Measurements from ENCODE around the gene GNAI1.

The GNAI1 gene

DNA sequence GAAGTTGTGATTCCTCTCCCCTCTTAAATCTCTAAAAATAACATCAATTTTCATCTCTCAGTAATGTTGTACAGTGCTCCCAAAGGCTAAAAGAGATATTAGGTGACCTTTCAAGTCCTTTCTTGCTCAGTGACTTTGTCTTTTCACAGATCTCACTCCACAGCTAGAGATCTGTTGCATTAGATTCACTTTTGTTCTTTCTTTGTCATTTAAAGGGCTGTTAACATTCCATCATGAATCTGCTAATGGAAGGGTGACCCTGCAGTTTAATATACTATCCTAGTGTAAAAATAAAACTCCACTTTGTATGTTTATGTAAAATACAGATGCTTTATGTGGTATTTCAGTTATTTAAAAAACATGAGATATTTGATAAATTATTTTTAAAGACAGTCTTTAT, 30.5 kb downstream of the GNAI1 start:
- no peak for DNase-seq

DNA sequence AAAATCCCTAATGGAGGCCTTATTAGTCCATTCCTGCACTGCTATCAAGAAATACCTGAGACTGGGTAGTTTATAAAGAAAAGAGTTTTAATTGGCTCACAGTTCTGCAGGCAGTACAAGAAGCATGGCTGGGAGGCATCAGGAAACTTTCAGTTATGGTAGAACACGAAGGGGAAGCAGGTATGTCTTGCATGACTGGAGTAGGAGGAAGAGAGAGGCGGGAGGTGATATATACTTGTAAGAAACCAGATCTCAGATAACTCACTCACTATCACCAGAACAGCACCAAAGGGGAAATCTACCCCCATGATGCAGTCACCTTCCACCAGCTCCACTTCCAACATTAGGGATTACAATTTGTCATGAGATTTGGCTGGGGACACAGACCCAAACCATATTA, 35.8 kb downstream of the GNAI1 start:
- DNase-seq = no peak

DNA sequence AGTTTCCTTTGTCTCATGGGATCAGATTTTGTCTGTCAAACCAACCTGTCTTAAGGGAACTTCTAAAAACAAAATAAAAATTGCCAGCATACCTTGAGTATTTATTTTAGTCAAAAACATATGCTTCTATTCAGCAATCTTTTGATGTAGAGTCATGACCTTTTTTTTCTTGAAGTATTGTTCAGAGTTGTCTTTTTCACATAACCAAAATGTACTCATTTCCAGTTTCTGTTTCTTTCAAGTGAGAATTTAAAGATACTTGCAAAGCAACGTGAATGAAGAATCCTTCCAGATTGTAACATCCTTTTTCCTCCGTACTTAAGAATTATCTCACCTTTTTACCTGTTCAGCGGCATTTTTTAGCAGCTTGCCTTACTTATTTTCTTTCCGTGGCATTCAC, 37.8 kb downstream of the GNAI1 start:
- no peak for DNase-seq

DNA sequence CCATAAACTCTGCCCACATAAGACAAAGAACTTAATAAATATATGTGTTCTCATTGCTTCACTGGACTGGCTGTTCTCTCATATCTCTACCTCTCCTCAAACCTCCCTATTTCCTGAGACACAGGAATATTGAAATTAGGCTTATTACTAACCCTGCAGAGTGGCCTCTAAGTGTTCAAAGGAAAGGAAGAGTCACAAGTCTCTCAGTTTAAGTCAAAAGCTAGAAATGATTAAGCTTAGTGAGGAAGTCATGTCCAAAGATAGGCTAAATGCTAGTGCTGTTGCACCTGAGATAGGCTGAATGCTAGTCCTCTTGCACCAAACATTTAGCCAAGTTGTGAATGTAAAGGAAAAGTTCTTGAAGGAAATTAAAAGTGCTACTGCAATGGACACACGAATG, 41.1 kb downstream of the GNAI1 start:
- DNase-seq = no peak

DNA sequence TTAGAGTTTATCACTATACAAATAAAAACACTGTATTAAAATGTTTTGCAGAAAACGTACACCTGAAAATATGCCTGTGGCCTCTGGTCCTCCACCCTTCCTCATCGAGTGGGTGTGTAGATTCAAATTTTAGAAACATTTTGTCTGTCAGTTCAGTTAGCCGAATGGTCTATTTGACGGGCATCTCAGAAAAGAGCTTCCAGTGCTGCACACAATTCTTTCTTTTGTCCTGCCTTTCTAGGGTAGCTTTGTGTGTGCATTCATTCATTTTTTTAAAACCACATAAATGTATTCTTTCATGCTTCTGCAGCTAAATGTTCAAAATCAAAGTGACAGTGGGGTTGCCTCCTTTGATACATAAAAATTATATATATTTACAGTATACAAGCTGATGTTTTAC, 46.8 kb downstream of the GNAI1 start:
- no peak for DNase-seq

DNA sequence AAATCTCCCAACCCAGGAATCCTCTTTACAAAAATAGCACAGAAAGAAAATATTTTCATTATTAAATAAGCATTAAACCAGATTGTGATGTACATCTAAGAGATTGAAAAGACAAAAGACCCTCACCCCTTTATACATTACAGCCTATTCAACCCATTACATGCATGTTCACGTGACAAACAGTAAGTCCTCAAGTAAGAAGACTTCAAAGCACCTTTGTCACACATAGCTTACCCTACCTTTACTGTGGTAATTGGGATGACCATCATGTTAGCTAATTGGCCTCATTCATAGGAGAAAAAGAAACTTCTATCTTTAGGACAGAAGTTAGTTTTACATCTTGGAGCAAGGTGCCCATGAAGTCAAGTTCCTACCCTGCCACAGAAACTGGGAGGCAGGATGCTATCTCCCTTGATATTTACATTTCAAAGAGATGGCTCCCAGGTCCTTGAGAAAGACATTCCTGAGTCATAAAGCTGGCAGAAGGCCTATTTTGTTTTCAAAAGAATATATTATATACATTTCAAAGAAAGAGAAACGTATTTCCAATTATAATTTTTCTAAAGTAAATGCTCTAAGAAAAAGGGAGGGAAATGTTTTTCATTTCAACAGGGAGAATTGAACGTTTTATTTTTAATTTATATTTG, 48.1 kb downstream of the GNAI1 start:
- no peak for DNase-seq

DNA sequence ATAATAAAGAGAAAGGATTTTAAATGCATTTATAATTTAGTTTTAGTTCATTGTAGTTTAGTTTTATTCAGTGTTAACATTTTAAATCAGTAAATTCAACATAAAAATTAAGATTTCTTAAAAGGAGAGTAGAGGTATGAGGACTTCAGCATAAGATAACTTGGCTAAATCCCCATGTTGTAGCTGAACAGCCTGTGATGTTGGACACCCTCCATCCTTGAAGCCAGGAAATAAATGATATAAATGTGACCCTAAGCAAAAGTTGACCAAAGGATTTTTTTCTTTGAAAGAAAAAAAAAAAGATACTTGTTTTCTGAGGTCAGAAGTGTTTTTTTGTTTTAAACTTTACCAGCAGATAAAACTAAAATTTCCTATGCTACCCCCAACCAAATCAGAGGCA, 48.7 kb downstream of the GNAI1 start:
- no peak for DNase-seq

DNA sequence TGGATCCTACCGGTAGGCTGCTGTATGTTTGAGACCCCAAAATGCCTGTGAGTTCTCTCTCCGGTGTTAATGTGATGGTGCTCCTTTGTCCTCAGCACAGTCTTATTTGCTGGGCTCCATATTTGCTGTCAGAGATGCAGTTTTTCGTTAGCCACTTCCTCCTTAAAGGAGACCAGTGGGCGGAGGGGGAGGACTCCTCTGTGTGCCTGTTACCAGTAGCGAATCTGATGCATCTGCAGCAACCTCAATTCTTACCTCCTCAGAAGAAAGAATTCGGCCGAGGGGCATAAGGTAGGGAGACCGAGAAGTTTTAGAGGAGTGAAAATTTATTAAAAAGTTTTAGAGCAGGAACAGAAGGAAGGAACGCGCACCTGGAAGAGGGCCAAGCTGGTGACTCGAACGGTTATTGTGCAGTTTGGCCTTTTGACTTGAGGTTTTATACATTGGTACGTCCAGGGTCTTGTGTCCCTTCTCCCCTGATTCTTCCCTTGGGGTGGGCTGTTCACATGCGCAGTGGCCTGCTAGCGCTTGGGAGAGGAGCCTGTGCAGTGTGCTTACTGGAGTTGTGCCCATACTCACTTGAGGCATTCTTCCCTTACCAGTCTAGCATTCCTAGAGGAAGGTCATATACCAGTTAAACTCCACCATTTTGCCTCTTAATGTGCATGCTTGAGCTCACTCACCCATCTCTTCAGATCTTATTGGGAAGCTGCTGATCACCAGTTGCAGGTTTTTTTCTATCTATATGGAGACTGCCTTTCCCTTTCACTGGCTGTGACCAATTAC, 49.5 kb downstream of the GNAI1 start:
- DNase-seq = no peak

DNA sequence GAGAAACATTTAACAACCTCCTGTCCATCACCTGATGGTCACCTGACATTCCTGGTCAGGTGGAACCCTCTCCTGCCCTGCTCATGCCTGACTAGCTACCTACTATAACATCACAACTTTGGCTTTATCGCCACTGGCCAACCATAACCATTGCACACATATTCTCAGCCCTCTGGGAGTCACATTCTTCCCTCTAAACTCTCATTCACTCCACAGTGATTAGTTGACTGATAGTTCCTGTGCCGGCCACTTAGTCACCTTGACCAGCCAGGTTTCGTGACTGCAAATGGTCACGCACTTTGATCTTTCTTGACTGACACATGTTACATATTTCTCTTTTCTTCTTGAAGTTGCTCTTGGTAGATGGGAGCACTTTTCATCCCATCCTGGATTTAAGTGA, 50.1 kb downstream of the GNAI1 start:
- no peak for DNase-seq

DNA sequence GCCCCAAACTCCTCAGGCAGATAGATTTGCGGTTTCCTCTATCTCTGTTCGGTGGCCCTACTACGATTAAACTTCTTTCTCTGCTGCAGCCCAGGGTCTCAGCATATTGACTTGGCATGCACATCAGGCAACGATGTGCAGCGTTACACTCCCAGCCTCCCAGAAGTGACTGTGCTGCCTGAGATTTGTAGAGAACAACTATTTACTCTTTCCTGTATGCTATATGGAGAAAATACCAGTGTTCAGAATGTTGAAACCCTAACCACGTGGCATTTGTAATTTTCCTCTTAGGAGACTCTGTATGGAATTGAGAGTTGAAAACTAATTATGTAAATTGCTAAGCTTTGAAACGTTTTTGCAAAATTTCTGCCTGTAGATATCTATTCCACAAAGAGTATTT, 50.9 kb downstream of the GNAI1 start:
- no peak for DNase-seq

DNA sequence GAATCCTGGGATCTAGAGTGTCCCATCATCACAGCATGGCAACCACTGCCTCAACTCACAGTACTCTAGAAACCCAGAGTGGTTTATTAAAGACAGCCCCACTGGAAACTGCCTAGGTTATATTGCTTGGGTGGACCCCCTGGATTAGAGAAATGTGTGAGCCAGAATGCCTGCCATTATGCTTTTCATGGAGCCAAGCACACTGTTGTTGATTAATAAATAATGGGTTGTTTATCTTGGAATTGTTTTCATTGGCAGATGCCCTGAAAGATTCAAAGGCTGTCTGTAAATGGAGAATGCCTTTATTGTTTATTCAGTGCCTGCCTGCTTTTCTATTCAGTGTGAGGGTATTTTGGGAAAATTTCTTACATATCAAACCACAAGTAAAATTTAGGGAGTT, 52.1 kb downstream of the GNAI1 start:
- DNase-seq = no peak

DNA sequence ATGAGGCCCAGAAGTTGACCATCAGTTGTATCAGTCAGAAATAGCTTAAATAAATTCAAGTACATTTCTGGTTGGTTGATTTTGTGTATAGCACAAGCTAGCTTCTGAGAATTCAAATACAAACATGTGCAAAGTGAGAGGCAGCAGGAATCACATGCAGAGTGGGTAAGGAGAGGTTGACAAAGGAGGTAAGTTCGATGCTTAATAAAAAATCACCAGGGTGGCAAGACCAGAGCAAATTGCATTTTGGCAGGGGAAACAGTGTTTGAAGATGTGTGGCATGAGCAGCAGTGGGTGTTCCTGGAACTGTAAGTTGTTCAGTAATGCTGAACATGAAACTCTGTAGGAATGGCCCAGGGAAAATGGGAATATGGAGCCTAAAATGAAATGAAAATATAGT, 52.6 kb downstream of the GNAI1 start:
- DNase-seq = no peak

DNA sequence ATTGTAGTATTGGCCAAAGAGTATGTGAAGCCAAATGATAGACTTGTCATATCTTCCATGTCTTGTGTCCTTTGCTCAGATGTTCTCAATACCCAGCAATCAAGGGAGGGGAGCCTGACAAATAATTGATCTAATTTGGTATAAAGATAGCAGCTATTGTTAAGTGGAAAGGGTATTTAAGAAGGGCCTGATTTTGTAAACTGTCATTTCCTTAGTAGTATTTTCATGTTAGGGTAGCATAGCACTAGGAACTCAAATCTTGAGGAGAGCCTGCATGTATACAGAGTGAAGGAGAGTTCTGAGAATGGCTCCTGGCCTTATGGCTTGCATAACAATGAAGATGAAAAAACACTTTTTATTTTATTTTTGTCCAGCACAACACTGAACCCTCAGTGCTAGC, 53.1 kb downstream of the GNAI1 start:
- DNase-seq = no peak

DNA sequence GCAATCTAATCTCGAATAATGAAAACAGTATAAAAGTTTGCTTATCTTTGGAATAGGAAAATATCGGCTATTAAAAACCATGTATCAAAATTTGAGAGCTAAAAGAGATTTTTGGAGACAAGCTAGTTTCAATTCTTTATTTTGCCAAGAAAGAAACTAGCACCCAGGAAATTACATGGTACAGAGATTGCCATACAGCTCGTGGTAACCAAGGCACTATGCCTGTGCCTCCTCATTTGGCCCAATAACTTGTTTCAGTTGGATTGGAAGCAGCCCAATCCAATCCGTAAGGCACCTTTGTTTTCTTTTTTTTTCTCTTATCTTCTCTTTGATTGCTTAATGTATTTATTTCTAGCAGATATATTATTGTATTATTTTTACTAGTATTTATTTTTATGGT, 55.0 kb downstream of the GNAI1 start:
- DNase-seq = no peak

DNA sequence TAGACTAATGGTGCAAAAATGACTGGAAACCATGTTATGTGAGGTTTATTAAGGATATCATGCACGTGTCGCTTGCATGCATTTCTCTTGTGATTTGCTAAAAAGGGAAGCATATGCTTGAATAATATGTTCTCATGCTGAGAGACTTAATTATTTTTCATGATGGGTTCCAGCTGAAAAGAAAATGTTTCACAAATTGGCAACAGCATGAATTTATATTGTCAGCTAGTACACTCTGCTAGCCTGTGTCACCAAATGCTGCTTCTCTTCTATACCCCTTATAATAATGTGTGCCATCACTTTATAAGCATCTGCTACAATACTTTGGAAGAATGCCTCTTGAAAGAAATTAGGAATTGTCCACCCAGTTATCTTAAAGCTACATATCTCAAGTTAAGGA, 63.0 kb downstream of the GNAI1 start:
- DNase-seq = no peak

DNA sequence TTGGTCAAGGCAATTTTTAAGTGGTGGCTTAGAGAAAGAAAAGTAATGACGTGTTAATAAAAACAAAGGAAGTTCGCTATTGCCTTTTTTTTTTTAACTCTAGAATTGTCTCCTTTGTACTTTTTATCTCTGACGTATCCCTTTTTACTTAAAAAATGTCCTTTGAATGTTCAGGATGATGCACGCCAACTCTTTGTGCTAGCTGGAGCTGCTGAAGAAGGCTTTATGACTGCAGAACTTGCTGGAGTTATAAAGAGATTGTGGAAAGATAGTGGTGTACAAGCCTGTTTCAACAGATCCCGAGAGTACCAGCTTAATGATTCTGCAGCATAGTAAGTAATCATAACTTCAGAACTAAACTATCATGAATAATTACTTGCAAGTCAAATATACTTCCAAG, 64.4 kb downstream of the GNAI1 start:
- DNase-seq = no peak

DNA sequence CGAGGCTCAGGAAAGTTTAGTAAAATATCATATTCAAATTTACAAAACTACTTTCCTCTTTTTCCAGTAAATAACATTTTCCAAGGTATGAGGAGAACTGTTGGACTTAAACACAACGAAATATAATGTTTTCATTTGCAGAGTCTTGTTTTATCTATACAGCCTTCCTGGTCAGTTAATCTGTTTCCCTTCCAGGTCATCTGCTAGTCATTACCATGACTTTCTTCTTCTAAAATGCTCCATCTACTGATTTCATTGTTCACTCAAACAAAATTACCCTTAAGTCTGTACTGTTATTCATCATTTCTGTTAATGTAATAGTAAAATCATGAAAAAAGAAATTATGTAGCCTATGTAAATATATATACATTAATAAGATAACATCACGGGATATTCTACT, 69.8 kb downstream of the GNAI1 start:
- no peak for DNase-seq

DNA sequence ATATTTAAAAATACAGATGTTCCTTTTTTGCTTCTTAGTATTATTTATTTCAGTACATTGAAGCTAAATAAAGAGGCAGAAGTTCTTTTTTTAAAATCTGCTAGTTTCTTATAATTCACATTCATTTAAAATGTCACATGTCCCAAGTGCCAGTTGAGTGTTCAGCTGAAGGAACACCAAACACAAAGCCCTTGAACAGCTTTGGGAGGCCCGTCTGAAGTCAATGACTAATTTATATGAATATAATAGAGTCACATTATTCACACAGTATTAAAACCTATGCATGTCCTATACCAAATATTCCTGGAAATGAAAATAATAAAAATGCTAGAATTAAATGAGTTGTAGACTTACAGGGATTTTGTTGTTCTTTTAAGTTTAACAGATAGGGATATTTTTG, 70.3 kb downstream of the GNAI1 start:
- no peak for DNase-seq

DNA sequence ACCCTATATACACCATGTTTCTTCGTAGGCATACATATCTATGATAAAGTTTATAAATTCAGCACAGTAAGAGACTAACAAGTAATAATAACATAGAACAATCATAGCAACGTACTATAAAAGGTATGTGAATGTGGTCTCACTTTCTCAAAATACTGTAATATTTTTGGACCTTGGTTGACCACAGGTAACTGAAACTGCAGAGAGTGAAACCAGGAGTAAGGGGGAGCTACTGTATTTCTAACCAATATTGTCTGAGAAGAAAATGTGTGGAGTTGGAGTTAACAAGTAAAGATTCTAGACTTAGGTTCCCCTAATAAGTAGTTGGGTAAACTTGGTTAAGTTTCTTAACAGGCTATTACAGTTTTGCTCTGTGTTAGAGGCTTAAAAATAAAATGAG, 72.1 kb downstream of the GNAI1 start:
- DNase-seq = no peak

DNA sequence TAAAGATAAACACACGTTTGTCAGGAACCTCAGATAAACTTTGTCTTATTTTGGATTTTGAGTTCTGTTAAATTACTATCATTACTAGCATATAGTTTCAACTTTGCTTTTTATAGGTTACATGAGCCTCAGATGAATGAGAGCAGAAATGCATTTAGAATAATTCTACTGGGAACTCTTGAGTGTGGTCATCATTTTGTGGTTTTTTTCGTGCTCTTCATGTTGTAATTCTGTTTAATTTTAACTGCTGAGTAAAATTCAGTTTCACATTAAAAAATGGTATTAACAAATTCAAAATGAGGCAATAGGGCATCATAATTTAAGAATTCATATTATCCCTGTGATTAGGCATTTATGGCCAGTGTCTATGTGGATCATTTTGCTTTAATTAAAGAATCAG, 72.9 kb downstream of the GNAI1 start:
- DNase-seq = no peak

DNA sequence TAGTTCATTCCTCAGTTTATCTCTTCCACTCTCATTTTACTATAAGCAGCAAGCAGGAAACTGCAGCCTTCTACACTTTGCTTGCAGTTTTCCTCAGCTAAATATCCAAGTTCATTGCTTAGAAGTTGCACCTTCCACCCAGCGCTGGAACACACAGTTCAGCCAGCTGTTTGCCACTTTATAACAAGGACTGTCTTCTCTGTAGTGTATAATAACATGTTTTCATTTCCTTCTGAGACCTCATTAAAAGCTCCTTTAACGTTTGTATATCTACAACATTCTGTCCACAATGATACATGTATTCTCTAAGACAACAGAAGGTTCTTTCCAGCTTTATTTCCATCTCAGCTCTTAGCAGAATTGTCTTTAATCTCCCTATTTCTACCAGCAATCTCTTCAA, 74.1 kb downstream of the GNAI1 start:
- DNase-seq = no peak

DNA sequence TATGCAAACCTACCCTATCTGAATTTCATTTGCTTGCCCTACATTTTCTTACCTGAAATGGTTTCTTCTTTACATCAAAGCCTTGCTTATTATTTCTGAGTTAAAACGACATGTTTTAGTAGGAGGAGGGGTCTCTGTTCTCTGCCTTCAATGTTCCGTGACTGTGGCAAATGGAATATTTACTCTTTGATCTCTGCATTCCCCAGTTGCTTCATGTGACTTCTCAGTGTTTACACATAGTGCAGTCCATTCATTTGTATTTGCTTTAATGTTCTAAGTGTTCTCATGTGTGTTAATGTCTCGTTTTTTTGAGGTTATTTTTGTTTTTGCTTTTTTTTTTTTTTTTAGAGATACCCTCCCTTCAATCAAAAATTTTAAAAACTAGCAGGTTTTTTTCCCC, 75.8 kb downstream of the GNAI1 start:
- no peak for DNase-seq

DNA sequence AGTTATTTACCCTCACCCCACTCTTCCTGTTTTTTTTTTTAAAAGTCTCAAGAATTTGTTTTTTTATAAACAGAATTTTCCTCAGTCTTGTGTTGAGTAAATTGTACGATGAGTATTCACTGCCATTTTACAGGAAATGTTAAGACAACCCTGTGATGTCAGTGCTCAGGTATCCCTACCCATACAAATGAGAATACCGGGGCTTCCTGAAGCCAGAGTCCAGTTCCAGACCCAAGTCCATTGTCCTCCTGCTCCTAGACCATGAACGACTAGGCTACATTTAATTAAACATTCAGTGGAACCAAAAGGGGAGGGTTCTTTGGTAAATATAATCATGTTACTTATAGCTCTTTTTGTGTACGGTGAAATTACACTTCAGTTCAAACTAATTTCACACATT, 79.2 kb downstream of the GNAI1 start:
- no peak for DNase-seq

DNA sequence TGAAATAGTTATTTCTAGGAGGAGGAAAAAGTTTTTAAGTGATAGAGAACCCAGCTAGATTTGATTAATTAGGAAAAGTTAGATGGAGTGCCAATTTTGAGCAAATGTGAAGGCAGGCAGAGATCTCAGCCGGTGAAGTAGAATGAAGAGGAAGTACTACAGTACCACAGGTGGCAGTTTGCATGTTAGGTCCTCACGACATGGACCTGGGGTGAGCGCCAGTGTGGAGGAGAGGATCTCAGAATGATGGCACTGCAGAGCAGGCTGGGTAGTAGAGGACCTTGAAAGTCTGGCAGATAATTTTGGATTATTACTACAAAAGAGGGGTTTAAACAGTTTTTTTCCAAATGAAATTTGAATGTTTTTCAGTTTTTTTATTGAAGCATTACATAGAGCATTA, 81.1 kb downstream of the GNAI1 start:
- no peak for DNase-seq

Data from CD4-positive, alpha-beta T cell treated with Interleukin-4 for 4 hours (primary cell).